ENCODE results near the gene LAMC1. TPM values are rescaled to one million over a fixed set of nuclear protein-coding genes. Genes with fewer than 3 reads are reported as not detected.

Gene LAMC1
- total and polyA plus RNA-seq, 10 of the 15 experiments (the other 5 are each of a cell fraction or from before 2014, with no cell fraction given) = 4.6 to 51.4 (median 25.6) TPM

- peak overlapping the region; percentile 92 for H3K4me2 ChIP-seq (ENCODE audit: control insufficient read depth, insufficient read depth)
- 30% methylated on average over 3 of the region's 3 CpGs for WGBS (ENCODE audit: insufficient coverage, insufficient replicate concordance, low lambda C conversion rate, missing lambda C conversion rate)
Observed at GRCh38 chr1:183070234-183070922, 47.2 kb downstream of the LAMC1 start.

GRCh38 chr1:183070923-183071618 is 47.9 kb downstream of the LAMC1 start:
- H3K4me1 ChIP-seq (ENCODE audit: control insufficient read depth, insufficient read depth, low read length) = peaks cover 27% of the 10 kb centered on the region; the same call in 1 of the 2 replicates
- peak overlapping the region; percentile 82 for H3K27ac ChIP-seq (ENCODE audit: control insufficient read depth, insufficient read depth)
- FAIRE-seq (peak; percentile 97), ATAC-seq (peak; percentile 90), DNase-seq (ENCODE audit: low read depth, low spot score) (peak; percentile 94)
- intact Hi-C loops (cut with micrococcal nuclease; ENCODE audit: unreplicated experiment) = loop anchor here (1.0 to 2.0 kb wide), 2 partner anchors 46 to 109 kb away; no protein-coding TSS in a partner anchor
- POLR2A ChIA-PET = interaction anchor here (0.9 to 4.1 kb wide), 13 partner anchors 12 to 154 kb away, joined by 3 to 21 read pairs (median 4); no protein-coding TSS in a partner anchor
- peaks cover 10% of the 10 kb centered on the region for H3K79me2 ChIP-seq (ENCODE audit: control insufficient read depth, insufficient read depth, low read length)
- CTCF ChIA-PET = interaction anchor here (0.9 to 6.8 kb wide), 24 partner anchors 10 to 248 kb away, joined by 3 to 99 read pairs (median 5); no protein-coding TSS in a partner anchor
- SMC1A ChIA-PET (ENCODE audit: uncharacterized antibody, unreplicated experiment) = interaction anchor here (0.7 to 5.8 kb wide), 32 partner anchors 9 to 288 kb away, joined by 3 to 92 read pairs (median 4); no protein-coding TSS in a partner anchor
- H3K9ac ChIP-seq (ENCODE audit: control insufficient read depth, insufficient read depth, low read length) = no peak overlapping the region
- H3K9me3 ChIP-seq (replicated peaks; ENCODE audit: control insufficient read depth, insufficient read depth, low read length) = no peaks in the 10 kb centered on the region
- in situ Hi-C loops (cut with MboI) = no loop called here
- H3K4me3 ChIP-seq = peak overlapping the region; percentile 64
- TSS peak; percentile 17 for BruUV-seq (replicated peaks)
- RAD21 ChIA-PET (ENCODE audit: unreplicated experiment) = interaction anchor here (0.9 to 7.2 kb wide), 23 partner anchors 9 to 536 kb away, joined by 3 to 104 read pairs (median 5); no protein-coding TSS in a partner anchor
- no peaks in the 10 kb centered on the region for H3K36me3 ChIP-seq (ENCODE audit: control insufficient read depth in 2 of 2, insufficient read depth in 2 of 2, low read length in 1 of 2)
- 1% methylated on average over 3 of the region's 3 CpGs for WGBS (ENCODE audit: insufficient coverage, insufficient replicate concordance, low lambda C conversion rate, missing lambda C conversion rate)
- peak overlapping the region; percentile 10; the same call in 1 of the 2 replicates for H2AFZ ChIP-seq (ENCODE audit: control insufficient read depth, low read depth, low read length)
- no peaks in the 10 kb centered on the region for H3K27me3 ChIP-seq (replicated peaks in 1 of 2; ENCODE audit: control insufficient read depth in 2 of 2, insufficient read depth in 2 of 2, low read length in 1 of 2)
- peak overlapping the region; percentile 92 for H3K4me2 ChIP-seq (ENCODE audit: control insufficient read depth, insufficient read depth)
- no peaks in the 10 kb centered on the region for H4K20me1 ChIP-seq (ENCODE audit: control insufficient read depth, insufficient read depth)
- no peak for TF ChIP-seq MYB (IDR thresholded peaks at IDR 0.05; ENCODE audit: borderline replicate concordance, low read depth, low read length)
- peak; percentile 35; the same call in 1 of the 2 replicates for TF ChIP-seq PKNOX1 (IDR thresholded peaks at IDR 0.05)
- peak; percentile 78; the same call in 1 of the 2 replicates for TF ChIP-seq HDGF (IDR thresholded peaks at IDR 0.05)
- TF ChIP-seq, protein P1, sequence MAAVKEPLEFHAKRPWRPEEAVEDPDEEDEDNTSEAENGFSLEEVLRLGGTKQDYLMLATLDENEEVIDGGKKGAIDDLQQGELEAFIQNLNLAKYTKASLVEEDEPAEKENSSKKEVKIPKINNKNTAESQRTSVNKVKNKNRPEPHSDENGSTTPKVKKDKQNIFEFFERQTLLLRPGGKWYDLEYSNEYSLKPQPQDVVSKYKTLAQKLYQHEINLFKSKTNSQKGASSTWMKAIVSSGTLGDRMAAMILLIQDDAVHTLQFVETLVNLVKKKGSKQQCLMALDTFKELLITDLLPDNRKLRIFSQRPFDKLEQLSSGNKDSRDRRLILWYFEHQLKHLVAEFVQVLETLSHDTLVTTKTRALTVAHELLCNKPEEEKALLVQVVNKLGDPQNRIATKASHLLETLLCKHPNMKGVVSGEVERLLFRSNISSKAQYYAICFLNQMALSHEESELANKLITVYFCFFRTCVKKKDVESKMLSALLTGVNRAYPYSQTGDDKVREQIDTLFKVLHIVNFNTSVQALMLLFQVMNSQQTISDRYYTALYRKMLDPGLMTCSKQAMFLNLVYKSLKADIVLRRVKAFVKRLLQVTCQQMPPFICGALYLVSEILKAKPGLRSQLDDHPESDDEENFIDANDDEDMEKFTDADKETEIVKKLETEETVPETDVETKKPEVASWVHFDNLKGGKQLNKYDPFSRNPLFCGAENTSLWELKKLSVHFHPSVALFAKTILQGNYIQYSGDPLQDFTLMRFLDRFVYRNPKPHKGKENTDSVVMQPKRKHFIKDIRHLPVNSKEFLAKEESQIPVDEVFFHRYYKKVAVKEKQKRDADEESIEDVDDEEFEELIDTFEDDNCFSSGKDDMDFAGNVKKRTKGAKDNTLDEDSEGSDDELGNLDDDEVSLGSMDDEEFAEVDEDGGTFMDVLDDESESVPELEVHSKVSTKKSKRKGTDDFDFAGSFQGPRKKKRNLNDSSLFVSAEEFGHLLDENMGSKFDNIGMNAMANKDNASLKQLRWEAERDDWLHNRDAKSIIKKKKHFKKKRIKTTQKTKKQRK (IDR thresholded peaks at IDR 0.05; ENCODE audit: low read depth, low read length) = no peak
- no peak for TF ChIP-seq LARP7 (IDR thresholded peaks at IDR 0.05)
- peak; percentile 48; the same call in 1 of the 2 replicates for TF ChIP-seq EED (IDR thresholded peaks at IDR 0.05; ENCODE audit: low read depth)

More at GRCh38 chr1:183070234-183070922, 47.2 kb downstream of the LAMC1 start:
- Histone ChIP-seq H2AFZ (ENCODE audit: control insufficient read depth, low read depth, low read length) (peak overlapping the region; percentile 10; the same call in 1 of the 2 replicates), H4K20me1 (ENCODE audit: control insufficient read depth, insufficient read depth) (no peaks in the 10 kb centered on the region), H3K9ac (ENCODE audit: control insufficient read depth, insufficient read depth, low read length) (no peak overlapping the region), H3K27ac (ENCODE audit: control insufficient read depth, insufficient read depth) (peak overlapping the region; percentile 82; the same call in 1 of the 2 replicates), H3K4me1 (ENCODE audit: control insufficient read depth, insufficient read depth, low read length) (peaks cover 27% of the 10 kb centered on the region; the same call in 1 of the 2 replicates), H3K36me3 (ENCODE audit: control insufficient read depth in 2 of 2, insufficient read depth in 2 of 2, low read length in 1 of 2) (no peaks in the 10 kb centered on the region), H3K4me3 (no peak overlapping the region; the same call in 1 of the 2 replicates), H3K27me3 (replicated peaks in 1 of 2; ENCODE audit: control insufficient read depth in 2 of 2, insufficient read depth in 2 of 2, low read length in 1 of 2) (no peaks in the 10 kb centered on the region), H3K9me3 (replicated peaks; ENCODE audit: control insufficient read depth, insufficient read depth, low read length) (no peaks in the 10 kb centered on the region; the same call in 2 of the 3 replicates), H3K79me2 (ENCODE audit: control insufficient read depth, insufficient read depth, low read length) (peaks cover 10% of the 10 kb centered on the region)
- no TSS peak for BruUV-seq (replicated peaks)
- CTCF ChIA-PET = interaction anchor here (0.7 to 6.8 kb wide), 16 partner anchors 11 to 248 kb away, joined by 3 to 99 read pairs (median 4); no protein-coding TSS in a partner anchor
- FAIRE-seq = no peak
- POLR2A ChIA-PET = interaction anchor here (0.8 to 4.1 kb wide), 6 partner anchors 19 to 123 kb away, joined by 3 to 21 read pairs (median 4); no protein-coding TSS in a partner anchor
- SMC1A ChIA-PET (ENCODE audit: uncharacterized antibody, unreplicated experiment) = interaction anchor here (0.7 to 5.8 kb wide), 24 partner anchors 11 to 287 kb away, joined by 3 to 92 read pairs (median 5); no protein-coding TSS in a partner anchor
- intact Hi-C loops (cut with micrococcal nuclease; ENCODE audit: unreplicated experiment) = loop anchor here (2.0 kb wide), 1 partner anchor 46 kb away; no protein-coding TSS in a partner anchor
- TF ChIP-seq IRF4 (IDR thresholded peaks at IDR 0.05; ENCODE audit: low read depth, low read length) (no peak; the same call in 1 of the 2 replicates), EED (IDR thresholded peaks at IDR 0.05; ENCODE audit: low read depth) (0 out of 2 replicates have a peak, but pooled peaks have one; percentile 65), IKZF2 (IDR thresholded peaks at IDR 0.05) (peak in 1 of 2 experiments; percentile 46; a peak in 3 of 4 replicates)
- in situ Hi-C loops (cut with MboI) = no loop called here
- no peak for ATAC-seq
- RAD21 ChIA-PET (ENCODE audit: unreplicated experiment) = interaction anchor here (1.2 to 7.2 kb wide), 12 partner anchors 14 to 536 kb away, joined by 4 to 104 read pairs (median 10); no protein-coding TSS in a partner anchor
- no peak for DNase-seq (ENCODE audit: low read depth, low spot score)
